NCI-H2227 treated with DMSO at 0.1 percent for 48 hours (cell line): ENCODE data around the gene CENPH.
"Not testable (repeated sequence)": the region's sequence is repeated elsewhere in the genome, so short reads cannot be mapped to it uniquely, and the experiment has no call there.

Experiments
- DNase-seq: peaks from one replicate; lab custom pipeline; 2025; lab: John Stamatoyannopoulos, UW

Gene CENPH

GRCh38 chr5:69250593-69250992 lies 61.2 kb downstream of the CENPH start:
- no peak for DNase-seq

GRCh38 chr5:69252437-69252836 lies 63.1 kb downstream of the CENPH start:
- no peak for DNase-seq

GRCh38 chr5:69255940-69256339 lies 66.6 kb downstream of the CENPH start:
- not testable (repeated sequence) for DNase-seq

- DNase-seq = no peak
Observed at GRCh38 chr5:69257577-69257976, 68.2 kb downstream of the CENPH start.
